ENCODE measurements around the gene LCN15.

DNA sequence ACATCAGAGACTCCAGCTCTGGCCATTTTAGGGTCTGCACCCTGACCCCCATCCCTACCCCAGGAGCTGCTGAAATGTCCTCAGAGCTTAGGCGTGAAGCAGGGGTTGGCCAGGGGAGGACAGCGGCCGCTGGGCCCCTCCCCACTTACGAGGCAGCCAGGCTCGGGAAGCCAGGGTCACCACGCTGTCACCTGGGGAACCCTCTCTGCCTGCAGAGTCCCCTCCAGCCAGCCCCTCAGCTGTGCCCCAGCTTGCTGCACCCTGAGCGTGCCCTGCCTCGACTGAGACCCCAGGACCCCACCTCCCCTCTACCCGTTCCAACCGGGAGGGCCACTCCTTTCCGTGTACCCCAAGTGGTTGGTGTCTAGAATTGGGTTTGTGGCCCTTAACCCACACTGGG lies 24.2 kb downstream of the LCN15 start:
- TF ChIP-seq POLR2A (IDR thresholded peaks at IDR 0.05) = no peak
- TF ChIP-seq, protein P1, sequence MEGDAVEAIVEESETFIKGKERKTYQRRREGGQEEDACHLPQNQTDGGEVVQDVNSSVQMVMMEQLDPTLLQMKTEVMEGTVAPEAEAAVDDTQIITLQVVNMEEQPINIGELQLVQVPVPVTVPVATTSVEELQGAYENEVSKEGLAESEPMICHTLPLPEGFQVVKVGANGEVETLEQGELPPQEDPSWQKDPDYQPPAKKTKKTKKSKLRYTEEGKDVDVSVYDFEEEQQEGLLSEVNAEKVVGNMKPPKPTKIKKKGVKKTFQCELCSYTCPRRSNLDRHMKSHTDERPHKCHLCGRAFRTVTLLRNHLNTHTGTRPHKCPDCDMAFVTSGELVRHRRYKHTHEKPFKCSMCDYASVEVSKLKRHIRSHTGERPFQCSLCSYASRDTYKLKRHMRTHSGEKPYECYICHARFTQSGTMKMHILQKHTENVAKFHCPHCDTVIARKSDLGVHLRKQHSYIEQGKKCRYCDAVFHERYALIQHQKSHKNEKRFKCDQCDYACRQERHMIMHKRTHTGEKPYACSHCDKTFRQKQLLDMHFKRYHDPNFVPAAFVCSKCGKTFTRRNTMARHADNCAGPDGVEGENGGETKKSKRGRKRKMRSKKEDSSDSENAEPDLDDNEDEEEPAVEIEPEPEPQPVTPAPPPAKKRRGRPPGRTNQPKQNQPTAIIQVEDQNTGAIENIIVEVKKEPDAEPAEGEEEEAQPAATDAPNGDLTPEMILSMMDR (IDR thresholded peaks at IDR 0.05) = no peak
